Measurements from ENCODE around the gene ENAH.
"Not testable (repeated sequence)": the region's sequence is repeated elsewhere in the genome, so short reads cannot be mapped to it uniquely, and the experiment has no call there.

Gene ENAH

DNA sequence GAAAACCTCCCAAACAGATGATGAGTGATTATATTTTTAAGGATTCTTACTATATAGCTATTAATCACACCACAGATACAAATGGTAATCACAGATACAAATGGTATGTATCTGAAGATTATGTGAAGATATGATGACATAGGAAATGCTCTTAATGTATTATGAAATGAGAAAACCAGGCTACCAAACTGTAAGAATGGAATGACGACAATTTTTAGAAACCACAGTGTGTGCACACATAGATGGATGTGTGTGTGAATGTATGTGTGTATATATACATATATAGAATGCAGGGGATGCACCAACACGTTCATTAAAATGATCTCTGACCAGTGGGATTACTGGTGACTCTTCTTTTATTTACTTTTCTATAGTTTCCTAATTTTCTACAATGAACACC lies 21.5 kb upstream of the ENAH start:
- no peak for DNase-seq (ENCODE audit: low read depth)

GRCh38 chr1:225670806-225671733 lies 18.1 kb upstream of the ENAH start:
- DNase-seq (ENCODE audit: low read depth) = no peak

DNA sequence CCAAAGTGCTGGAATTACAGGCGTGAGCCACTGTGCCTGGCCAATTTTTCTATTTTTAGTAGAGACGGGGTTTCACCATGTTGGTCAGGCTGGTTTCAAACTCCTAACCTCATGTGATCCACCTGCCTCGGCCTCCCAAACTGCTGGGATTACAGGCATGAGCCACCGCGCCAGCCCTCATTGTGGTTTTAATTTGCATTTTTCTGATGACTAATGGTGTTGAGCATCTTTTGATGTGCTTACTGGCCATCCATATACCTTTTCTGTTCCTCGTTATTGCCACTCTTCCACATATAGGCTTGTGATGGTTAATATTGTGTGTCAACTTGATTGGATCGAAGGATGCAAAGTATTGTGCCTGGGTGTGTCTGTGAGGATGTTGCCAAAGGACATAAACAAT lies 17.4 kb upstream of the ENAH start:
- no peak for DNase-seq (ENCODE audit: low read depth)

GRCh38 chr1:225668222-225668621 lies 15.3 kb upstream of the ENAH start:
- no peak for DNase-seq (ENCODE audit: low read depth)

DNA sequence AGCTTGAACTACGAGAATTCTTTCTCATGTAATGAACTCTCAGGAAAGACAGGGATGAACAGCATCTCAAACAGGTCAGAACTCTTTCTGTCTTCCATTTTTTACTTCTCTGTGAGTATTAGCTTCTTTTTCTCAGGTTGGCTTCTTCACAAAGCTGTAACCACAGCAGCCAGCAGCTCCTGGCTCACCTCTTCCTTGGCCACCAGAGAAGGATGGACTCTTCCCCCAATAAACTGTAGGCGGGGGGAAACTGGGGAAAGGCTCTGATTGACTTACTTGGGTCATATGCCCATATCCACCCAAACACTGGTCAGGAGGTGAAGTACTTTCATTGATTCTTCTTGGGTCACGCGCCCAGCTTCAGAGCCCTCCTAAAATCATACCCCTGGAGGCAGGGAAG lies 14.4 kb upstream of the ENAH start:
- DNase-seq (ENCODE audit: low read depth) = no peak

- no peak for DNase-seq (ENCODE audit: low read depth)
Measured at GRCh38 chr1:225666495-225666894, 13.6 kb upstream of the ENAH start.

- no peak for DNase-seq (ENCODE audit: low read depth)
Measured at GRCh38 chr1:225664762-225665161, 11.8 kb upstream of the ENAH start.

GRCh38 chr1:225662155-225662554 lies 9.2 kb upstream of the ENAH start:
- DNase-seq (ENCODE audit: low read depth) = no peak

DNA sequence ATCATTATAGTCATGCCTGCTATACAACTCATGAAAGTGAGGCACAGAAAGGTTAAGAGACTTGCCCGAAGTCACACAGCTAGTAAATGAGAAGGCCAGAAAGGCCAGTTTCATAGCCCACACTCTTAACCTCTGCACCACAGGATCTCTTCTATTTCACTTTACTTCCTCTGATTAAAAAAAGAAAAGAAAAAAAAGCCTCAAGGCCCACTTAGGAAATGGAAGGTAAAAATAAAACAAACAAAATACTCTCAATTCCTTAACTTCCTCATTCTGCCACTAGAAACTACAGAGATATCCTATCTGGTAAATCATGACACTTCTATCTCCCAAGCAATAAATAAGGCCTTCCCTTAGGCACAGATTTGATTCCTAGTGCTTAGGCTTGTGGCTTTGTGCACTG lies 7.6 kb upstream of the ENAH start:
- DNase-seq (ENCODE audit: low read depth) = no peak

DNA sequence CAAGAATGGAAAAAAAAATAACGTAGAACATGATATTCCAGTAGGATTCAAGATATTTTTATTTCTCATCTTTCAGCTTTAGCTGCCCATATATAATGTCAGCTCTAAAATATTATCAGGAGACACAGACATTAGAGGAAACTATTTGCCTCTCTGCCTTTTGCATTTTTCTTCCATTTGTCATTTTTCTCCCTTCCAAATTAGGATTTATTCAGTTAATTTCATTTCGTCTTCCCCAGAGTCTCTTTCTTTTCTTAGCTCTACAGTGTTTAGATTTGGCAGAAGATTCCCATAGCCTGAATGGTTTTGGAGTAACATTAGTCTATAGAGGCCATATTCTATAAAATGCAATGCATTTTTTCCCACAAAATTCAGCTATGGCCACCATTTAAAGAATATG lies 5.1 kb upstream of the ENAH start:
- no peak for DNase-seq (ENCODE audit: low read depth)

- no peak for DNase-seq (ENCODE audit: low read depth)
Measured at GRCh38 chr1:225657462-225657989, 4.6 kb upstream of the ENAH start.

- DNase-seq (ENCODE audit: low read depth) = not testable (repeated sequence)
Measured at GRCh38 chr1:225656259-225656655, 3.3 kb upstream of the ENAH start.

DNA sequence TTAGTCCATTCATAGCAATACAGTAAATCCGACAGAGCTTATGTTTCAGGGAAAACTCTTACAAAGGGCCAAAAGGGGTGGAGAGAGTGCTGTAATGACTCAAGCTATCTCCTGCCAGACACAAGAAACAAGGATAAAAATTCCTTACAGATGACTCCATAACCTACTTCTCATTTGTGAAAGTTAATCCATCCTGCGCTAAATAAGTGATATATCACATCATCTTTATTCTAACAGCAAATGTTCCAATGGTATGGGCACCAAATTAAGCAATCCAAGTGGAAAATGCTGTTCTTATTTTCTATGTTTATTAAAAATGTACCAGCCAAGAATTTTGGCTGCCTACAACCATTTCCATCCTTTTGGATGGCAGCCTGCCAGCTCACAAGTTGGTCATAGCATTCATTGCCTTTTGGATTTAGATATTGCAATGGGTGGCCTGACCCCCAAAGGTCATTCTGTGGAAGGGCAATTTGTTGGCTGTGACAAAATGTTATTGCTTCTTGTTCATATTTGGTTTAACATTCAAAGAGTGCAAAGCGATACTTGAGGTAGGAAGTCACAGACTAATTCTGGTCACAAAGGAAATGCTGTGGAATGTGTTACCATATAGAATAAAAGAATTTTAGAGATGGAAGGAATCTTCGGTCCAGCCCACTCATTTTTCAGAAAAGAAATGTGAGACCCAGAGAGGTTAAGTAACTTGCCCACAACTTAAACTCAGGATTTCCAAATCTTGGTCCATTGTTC lies 2.8 kb upstream of the ENAH start:
- DNase-seq (ENCODE audit: low read depth) = no peak

GRCh38 chr1:225654688-225655508 lies 2.0 kb upstream of the ENAH start:
- DNase-seq (ENCODE audit: low read depth) = no peak

- DNase-seq (ENCODE audit: low read depth) = no peak
Measured at GRCh38 chr1:225654277-225654597, 1.3 kb upstream of the ENAH start.

- peak; percentile 10 for DNase-seq (ENCODE audit: low read depth)
Measured at GRCh38 chr1:225653463-225654276, 747 bp upstream of the ENAH start.

DNA sequence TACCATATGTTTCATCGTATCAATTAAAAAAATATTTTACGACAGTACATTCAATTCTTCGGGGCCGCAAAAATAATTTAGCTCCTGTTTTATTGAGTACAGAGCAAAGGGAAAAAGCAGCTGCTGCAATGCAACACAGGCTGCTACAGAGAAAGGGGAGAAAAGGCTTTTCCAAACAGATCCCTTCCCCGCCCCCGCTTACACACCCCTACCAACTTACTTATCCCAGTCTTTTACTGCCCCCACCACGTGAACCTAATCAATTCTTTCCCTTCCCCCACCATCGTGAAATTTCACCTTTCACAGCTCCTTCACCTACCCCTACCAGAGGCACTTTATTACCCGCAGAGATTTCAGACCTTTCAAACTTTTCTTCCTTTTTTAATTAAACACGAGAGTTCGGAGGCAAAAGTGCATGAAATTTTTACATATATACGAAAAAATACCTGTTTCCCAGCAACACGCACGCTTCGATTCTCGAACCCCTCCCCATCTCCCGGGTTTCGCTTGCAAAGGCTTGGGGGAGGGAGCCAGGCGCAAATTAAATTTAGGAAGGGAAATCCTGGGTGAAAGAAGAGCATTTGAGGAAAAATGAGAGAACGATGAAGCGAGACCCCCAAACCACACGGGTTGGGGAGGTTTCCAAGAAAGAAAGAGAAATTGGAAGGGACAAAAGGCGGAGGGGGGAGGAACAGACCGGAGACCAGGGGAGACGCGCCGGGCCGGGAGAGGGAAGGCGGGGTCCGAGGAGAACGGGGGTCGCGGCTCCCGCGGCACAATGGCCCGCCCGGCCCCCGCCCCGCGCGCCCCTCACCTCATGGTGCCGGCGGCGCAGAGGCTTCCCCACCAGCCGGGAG lies 823 bp downstream of the ENAH start:
- no peak for DNase-seq (ENCODE audit: low read depth)

DNA sequence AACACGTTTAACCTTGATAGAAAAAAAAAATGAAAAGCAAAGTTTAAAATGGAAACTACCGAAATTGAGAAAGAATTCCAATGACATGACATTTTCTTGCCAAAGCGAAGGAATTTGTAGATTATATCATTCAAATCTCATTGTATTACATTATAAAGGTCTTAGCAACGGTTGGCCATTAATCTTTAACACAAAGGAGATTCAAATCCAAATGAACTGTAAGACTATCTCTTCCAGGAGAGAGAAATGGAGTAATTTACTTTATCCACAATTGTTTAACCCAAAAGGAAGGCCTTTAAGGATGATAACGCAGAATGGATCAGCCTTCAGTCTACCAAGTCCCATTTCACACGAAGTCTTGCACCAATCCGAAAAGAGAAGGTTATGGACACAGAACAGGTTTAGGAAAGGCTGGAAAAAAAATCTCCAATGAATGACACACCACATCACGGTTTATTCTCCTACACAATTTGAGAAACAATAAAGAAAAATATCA lies 1.5 kb downstream of the ENAH start:
- no peak for DNase-seq (ENCODE audit: low read depth)

GRCh38 chr1:225650179-225650578 lies 2.7 kb downstream of the ENAH start:
- no peak for DNase-seq (ENCODE audit: low read depth)

- DNase-seq (ENCODE audit: low read depth) = no peak
Measured at GRCh38 chr1:225645194-225645895, 7.6 kb downstream of the ENAH start.

All from activated T-cell treated with anti-CD3 and anti-CD28 coated beads for 48 hours (primary cell).